GM12878 (cell line): ENCODE measurements around the gene JUN. TPM values are rescaled to one million over a fixed set of nuclear protein-coding genes. Genes with fewer than 3 reads are reported as not detected.
A peak's percentile ranks its signal among the peaks of the same experiment; 100 is the strongest.

Experiments
- ATAC-seq: fragments of 200-7000 bp; cut with Tn5 transposase; 3 replicates; pipeline ENCODE4 v1.9.1; 2020; ENCODE audit warnings: mild to moderate bottlenecking, moderate library complexity
- BruUV-seq: library from RNA; stranded (reverse); fragments of 400-500 nt; replicated peaks from 2 replicates; lab custom pipeline; 2021; lab: Mats Ljungman, UMichigan
- CTCF ChIA-PET: fragments of 300-600 bp; sonication (Branson Sonifier 250); formaldehyde crosslinking; extraction: SDS; loops from one replicate; lab custom pipeline; 2021; ENCODE audit warnings: inconsistent platforms; lab: Yijun Ruan, JAX
- POLR2A ChIA-PET: fragments of 350-600 bp; formaldehyde crosslinking; extraction: SDS; loops from one replicate; lab custom pipeline; 2021; ENCODE audit warnings: inconsistent platforms; lab: Charles Lee
- RAD21 ChIA-PET: fragments of 300-600 bp; sonication (Branson Sonifier 250); formaldehyde crosslinking; loops from one replicate; lab custom pipeline; 2023; ENCODE audit warnings: antibody characterized with exemption; ENCODE audit not compliant: unreplicated experiment; lab: Charles Lee
- SMC1A ChIA-PET: fragments of 300-600 bp; sonication (Branson Sonifier 250); formaldehyde crosslinking; loops from one replicate; lab custom pipeline; 2023; ENCODE audit not compliant: unreplicated experiment, uncharacterized antibody; lab: Charles Lee
- DNase-seq: peaks from one replicate; pipeline ENCODE4 v3.0.0-alpha.2; 2011; ENCODE audit warnings: low read depth, low spot score
- FAIRE-seq: peaks from 3 replicates; lab custom pipeline; 2011; peaks lifted over from hg19 to GRCh38; lab: Jason Lieb, UNC
- H2AFZ ChIP-seq: 2 replicates; pipeline ENCODE4 v1.6.0; 2011; ENCODE audit warnings: low read depth, low read length, control low read depth; ENCODE audit not compliant: control insufficient read depth
- H3K27ac ChIP-seq: 2 replicates; pipeline ENCODE4 v1.5.1; 2011; ENCODE audit warnings: control low read depth; ENCODE audit not compliant: control insufficient read depth, insufficient read depth
- H3K27me3 ChIP-seq, 2 experiments: replicated peaks in 1 of 2; 2 replicates each; pipeline versions ENCODE4 v1.6.0 to v1.6.1; 2011; ENCODE audit warnings: low read length in 1 of 2; ENCODE audit not compliant: control insufficient read depth in 2 of 2, insufficient read depth in 2 of 2
- H3K36me3 ChIP-seq, 2 experiments: 2 replicates each; pipeline ENCODE4 v1.5.1; 2011; ENCODE audit warnings: low read length in 1 of 2; ENCODE audit not compliant: control insufficient read depth in 2 of 2, insufficient read depth in 2 of 2
- H3K4me1 ChIP-seq: 2 replicates; pipeline ENCODE4 v1.6.1; 2011; ENCODE audit warnings: mild to moderate bottlenecking, low read length, moderate library complexity, mixed read lengths; ENCODE audit not compliant: control insufficient read depth, insufficient read depth
- H3K4me2 ChIP-seq: 2 replicates; pipeline ENCODE4 v1.6.0; 2011; ENCODE audit warnings: control low read depth; ENCODE audit not compliant: control insufficient read depth, insufficient read depth
- H3K4me3 ChIP-seq: fragments of 200-600 bp; sonication (generic); 2 replicates; pipeline ENCODE4 v1.5.1; 2016
- H3K79me2 ChIP-seq: 2 replicates; pipeline ENCODE4 v1.6.0; 2011; ENCODE audit warnings: low read length; ENCODE audit not compliant: control insufficient read depth, insufficient read depth
- H3K9ac ChIP-seq: 2 replicates; pipeline ENCODE4 v1.8.0; 2011; ENCODE audit warnings: low read length, control low read depth, mixed read lengths; ENCODE audit not compliant: control insufficient read depth, insufficient read depth
- H3K9me3 ChIP-seq: replicated peaks from 3 replicates; pipeline ENCODE4 v1.5.1; 2011; ENCODE audit warnings: mild to moderate bottlenecking, low read length; ENCODE audit not compliant: control insufficient read depth, insufficient read depth
- H4K20me1 ChIP-seq: 2 replicates; pipeline ENCODE4 v1.6.0; 2011; ENCODE audit not compliant: control insufficient read depth, insufficient read depth
- ASH2L ChIP-seq: fragments of 300-600, 200-600 bp; sonication (generic); IDR thresholded peaks from 2 replicates; pipeline ENCODE4 v1.6.1; 2017; ENCODE audit warnings: low read depth, mild to moderate bottlenecking, borderline replicate concordance
- BCL3 ChIP-seq: IDR thresholded peaks from 2 replicates; pipeline ENCODE4 v1.6.1; 2011; ENCODE audit warnings: borderline replicate concordance, low read depth, mild to moderate bottlenecking, moderate library complexity, low read length; ENCODE audit not compliant: insufficient read depth, poor library complexity, severe bottlenecking
- CBFB ChIP-seq: IDR thresholded peaks from 2 replicates; pipeline ENCODE4 v1.6.1; 2016; ENCODE audit warnings: antibody characterized with exemption, low read depth
- CHD1 ChIP-seq: IDR thresholded peaks from 2 replicates; pipeline ENCODE4 v1.6.1; 2012; ENCODE audit warnings: low read depth, low read length, improper control_type of control experiment
- HCFC1 ChIP-seq: fragments of 150-350 bp; IDR thresholded peaks from 2 replicates; pipeline ENCODE4 v1.6.1; 2014; ENCODE audit warnings: low read length
- LARP7 ChIP-seq: fragments of 450-650 bp; IDR thresholded peaks from 2 replicates; pipeline ENCODE4 v1.6.1; 2017; ENCODE audit warnings: mild to moderate bottlenecking
- MTA3 ChIP-seq: IDR thresholded peaks from 2 replicates; pipeline ENCODE4 v1.6.1; 2012; ENCODE audit warnings: low read length, inconsistent platforms, borderline replicate concordance
- MYB ChIP-seq: fragments of 150-350 bp; IDR thresholded peaks from 2 replicates; pipeline ENCODE4 v1.6.1; 2014; ENCODE audit warnings: mild to moderate bottlenecking, low read depth, low read length, borderline replicate concordance
- RAD21 ChIP-seq: IDR thresholded peaks from 2 replicates; pipeline ENCODE4 v1.6.1; 2011; ENCODE audit warnings: mild to moderate bottlenecking, low read depth, low read length, moderate library complexity; ENCODE audit not compliant: insufficient read depth
- REST ChIP-seq: IDR thresholded peaks from 2 replicates; pipeline ENCODE4 v1.6.1; 2012; ENCODE audit warnings: mild to moderate bottlenecking, low read depth, low read length
- SMAD5 ChIP-seq: IDR thresholded peaks from 2 replicates; pipeline ENCODE4 v1.6.1; 2016; ENCODE audit warnings: antibody characterized with exemption, low read depth
- SMARCA5 ChIP-seq: fragments of 450-650 bp; IDR thresholded peaks from 2 replicates; pipeline ENCODE4 v1.6.1; 2017; ENCODE audit warnings: mild to moderate bottlenecking
- SMC3 ChIP-seq: IDR thresholded peaks from 2 replicates; pipeline ENCODE4 v1.6.1; 2011; ENCODE audit warnings: low read length, improper control_type of control experiment, borderline replicate concordance
- TBL1XR1 ChIP-seq: IDR thresholded peaks from 2 replicates; pipeline ENCODE4 v1.6.1; 2012; ENCODE audit warnings: low read depth, low read length, improper control_type of control experiment
- ZBTB11 ChIP-seq: fragments of 450-650 bp; formaldehyde crosslinking; IDR thresholded peaks from 2 replicates; pipeline ENCODE4 v1.5.0; 2022; ENCODE audit warnings: mild to moderate bottlenecking, missing genetic modification characterization
- WGBS: methylation state at CpG from one replicate; pipeline ENCODE4 v1.1.6; 2016; ENCODE audit warnings: low lambda C conversion rate; ENCODE audit not compliant: insufficient replicate concordance, insufficient coverage; ENCODE audit errors: missing lambda C conversion rate; 5-methylcytosine and 5-hydroxymethylcytosine counted together
- in situ Hi-C: fragments of 300-500 bp; cut with MboI; formaldehyde crosslinking; loops from 9 replicates; pipeline ENCODE4 v1.14.3; 2018; ENCODE audit warnings: mixed read lengths
- intact Hi-C: fragments of 100-400 bp; cut with micrococcal nuclease; formaldehyde crosslinking; loops from one replicate; pipeline ENCODE4 v1.14.2; 2022; ENCODE audit not compliant: unreplicated experiment
- polyA plus RNA-seq, 11 experiments: library from polyadenylated mRNA; depleted of rRNA in 4 of 11; unstranded in 6 of 11; stranded (reverse) in 5 of 11; fragments of >200 nt; fragmentation: Nextera tagmentation in 4 of 11; fragmentation: Illumina TruSeq in 1 of 11; extraction: Ambion mirVana in 4 of 11; extraction: Trizol in 1 of 11; gene quantifications; 1 replicate in 1 of 11; 2 replicates in 10 of 11; pipeline versions ENCODE4 v1.2.1 to v1.2.3, GENCODE V29; 2011 to 2016; ENCODE audit warnings: inconsistent platforms in 2 of 11, missing spikeins in 2 of 11, low read depth in 1 of 11
- total RNA-seq, 4 experiments: library from RNA; depleted of rRNA in 3 of 4; stranded (reverse); fragments of >200 nt in 3 of 4; fragmentation: Illumina TruSeq in 1 of 4; extraction: Trizol in 1 of 4; gene quantifications; 2 replicates each; pipeline versions ENCODE4 v1.2.1 to v1.2.3, GENCODE V29; 2013 to 2021

JUN gene
- total and polyA plus RNA-seq, 10 of the 15 experiments (the other 5 are each of a cell fraction or from before 2014, with no cell fraction given), result 0.18 to 8.4 (median 2.8) TPM

- H3K9me3 ChIP-seq, result no peaks in the 10 kb centered on the region; the same call in 2 of the 3 replicates
- H3K27me3 ChIP-seq, result peaks cover 0 to 3% of the 10 kb centered on the region in 2 experiments; a peak in 2 of 4 replicates
- H4K20me1 ChIP-seq, result no peaks in the 10 kb centered on the region; the same call in 1 of the 2 replicates
- RAD21 ChIA-PET, result interaction anchor here (0.6 kb wide), 1 partner anchor 930 kb away, joined by 3 read pairs; no protein-coding TSS in a partner anchor
- FAIRE-seq, result no peak
- H3K27ac ChIP-seq, result no peak overlapping the region
- SMC1A ChIA-PET, result interaction anchor here (0.5 to 1.1 kb wide), 2 partner anchors 66 to 138 kb away, joined by 3 read pairs; no protein-coding TSS in a partner anchor
- H3K4me3 ChIP-seq, result no peak overlapping the region
- no peaks in the 10 kb centered on the region for H3K36me3 ChIP-seq
- DNase-seq, result no peak
- no peaks in the 10 kb centered on the region for H3K79me2 ChIP-seq
- CTCF ChIA-PET, result interaction anchor here (0.5 to 1.7 kb wide), 6 partner anchors 9 to 990 kb away, joined by 3 to 7 read pairs (median 4); no protein-coding TSS in a partner anchor
- WGBS, result 49% methylated on average over 22 of the region's 22 CpGs
- in situ Hi-C loops (no loop called here), intact Hi-C loops (no loop called here)
- BruUV-seq, result no TSS peak
- peaks cover 10% of the 10 kb centered on the region for H3K4me1 ChIP-seq
- POLR2A ChIA-PET, result no interaction called here
- H2AFZ ChIP-seq, result no peak overlapping the region
- no peak for ATAC-seq
- no peak overlapping the region for H3K4me2 ChIP-seq
- no peak overlapping the region for H3K9ac ChIP-seq
- TF ChIP-seq TBL1XR1 (no peak), ASH2L (no peak), BCL3 (no peak), SMARCA5 (no peak), SMAD5 (no peak), MTA3 (no peak), CHD1 (no peak), LARP7 (no peak), CBFB (no peak), HCFC1 (no peak), REST (no peak), ZBTB11 (CRISPR knock-in tag) (no peak), RAD21 (peak; percentile 46), MYB (no peak), SMC3 (peak; percentile 39; the same call in 1 of the 2 replicates)
Observed at GRCh38 chr1:58768971-58769808, 14.7 kb downstream of the JUN start.
